HCT116 (cell line): Measurements from ENCODE around the gene SLC35B2. TPM values are rescaled to one million over a fixed set of nuclear protein-coding genes. Genes with fewer than 3 reads are reported as not detected.

Source experiments
- ATAC-seq: fragments of 200-7000 bp; cut with Tn5 transposase; 2 replicates; pipeline ENCODE4 v1.9.1; 2020; ENCODE audit warnings: mild to moderate bottlenecking, moderate library complexity
- BruUV-seq: library from RNA; stranded (reverse); fragments of 400-500 nt; replicated peaks from 2 replicates; lab custom pipeline; 2021; lab: Mats Ljungman, UMichigan
- CTCF ChIA-PET: fragments of 300-600 bp; sonication (Branson Sonifier 250); formaldehyde crosslinking; loops from one replicate; lab custom pipeline; 2021; ENCODE audit warnings: antibody characterized with exemption; lab: Charles Lee
- POLR2A ChIA-PET: fragments of 300-600, 350-600 bp; sonication (Branson Sonifier 250); formaldehyde crosslinking; loops from one replicate; lab custom pipeline; 2021; ENCODE audit warnings: antibody characterized with exemption; lab: Charles Lee
- RAD21 ChIA-PET, 2 experiments: fragments of 300-600 bp; sonication (Branson Sonifier 250); formaldehyde crosslinking; loops; one replicate each; lab custom pipeline; 2023; ENCODE audit warnings: low total read pairs in 2 of 2; ENCODE audit not compliant: uncharacterized antibody in 2 of 2, unreplicated experiment in 2 of 2, low non-redundant PET in 1 of 2; lab: Charles Lee
- DNase-seq: peaks from one replicate; pipeline ENCODE4 v3.0.0-alpha.2; 2010; ENCODE audit warnings: low read depth, low spot score
- H2AFZ ChIP-seq: fragments of 200-600 bp; shearing (Covaris generic), sonication (generic); 2 replicates; pipeline ENCODE4 v1.6.1; 2017; ENCODE audit warnings: low read depth, mixed run types, mixed read lengths, antibody characterized with exemption, low read length; ENCODE audit not compliant: poor library complexity, severe bottlenecking
- H3K27ac ChIP-seq: 2 replicates; pipeline ENCODE4 v1.5.1; 2012; ENCODE audit warnings: low read depth, low read length
- H3K27me3 ChIP-seq: fragments of 200-600 bp; sonication (generic); 2 replicates; pipeline ENCODE4 v1.6.1; 2016; ENCODE audit warnings: mixed run types, low read length, mixed read lengths; ENCODE audit not compliant: insufficient read depth
- H3K36me3 ChIP-seq, 2 experiments: fragments of 200-500 bp in 1 of 2; fragments of 200-600 bp in 1 of 2; sonication (Bioruptor generic) in 1 of 2; sonication (generic) in 1 of 2; 2 replicates each; pipeline versions ENCODE4 v1.5.1 to v1.6.1; 2014 to 2016; ENCODE audit warnings: low read length in 2 of 2, inconsistent platforms in 1 of 2, mixed read lengths in 1 of 2, mixed run types in 1 of 2; ENCODE audit not compliant: insufficient read depth in 2 of 2, control insufficient read depth in 1 of 2
- H3K4me1 ChIP-seq, 2 experiments: fragments of 200-600 bp in 1 of 2; sonication (generic) in 1 of 2; 2 replicates each; pipeline versions ENCODE4 v1.5.1 to v1.6.1; 2012 to 2017; ENCODE audit warnings: low read length in 2 of 2, inconsistent platforms in 1 of 2, mild to moderate bottlenecking in 1 of 2, mixed read lengths in 1 of 2, mixed run types in 1 of 2, moderate library complexity in 1 of 2; ENCODE audit not compliant: insufficient read depth in 2 of 2, control insufficient read depth in 1 of 2
- H3K4me2 ChIP-seq: fragments of 200-600 bp; sonication (generic); 2 replicates; pipeline ENCODE4 v1.6.1; 2017; ENCODE audit warnings: mixed run types, low read length, mixed read lengths
- H3K4me3 ChIP-seq, 2 experiments: fragments of 200-600 bp in 1 of 2; sonication (generic) in 1 of 2; replicated peaks in 1 of 2; 2 replicates each; pipeline ENCODE4 v1.5.1; 2011 to 2016; ENCODE audit warnings: low read length in 2 of 2, control low read depth in 1 of 2, low read depth in 1 of 2, mild to moderate bottlenecking in 1 of 2, mixed read lengths in 1 of 2, mixed run types in 1 of 2
- H3K79me2 ChIP-seq: fragments of 200-600 bp; sonication (generic); 2 replicates; pipeline ENCODE4 v1.6.1; 2017; ENCODE audit warnings: mild to moderate bottlenecking, mixed run types, low read length, moderate library complexity, mixed read lengths; ENCODE audit not compliant: insufficient read depth
- H3K9ac ChIP-seq: fragments of 200-600 bp; sonication (generic); 2 replicates; pipeline ENCODE4 v1.6.1; 2016; ENCODE audit warnings: low read length, mixed read lengths
- H3K9me2 ChIP-seq: fragments of 200-600 bp; sonication (generic), shearing (Covaris generic); 2 replicates; pipeline ENCODE4 v1.6.1; 2017; ENCODE audit warnings: mixed run types, mild to moderate bottlenecking, moderate library complexity; ENCODE audit not compliant: insufficient read depth
- H3K9me3 ChIP-seq, 2 experiments: fragments of 200-500 bp in 1 of 2; fragments of 200-600 bp in 1 of 2; sonication (Bioruptor generic) in 1 of 2; sonication (generic) in 1 of 2; 2 replicates each; pipeline ENCODE4 v1.6.1; 2014 to 2017; ENCODE audit warnings: low read length in 2 of 2, mixed read lengths in 2 of 2, inconsistent platforms in 1 of 2, low read depth in 1 of 2, mild to moderate bottlenecking in 1 of 2, mixed run types in 1 of 2, moderate library complexity in 1 of 2; ENCODE audit not compliant: control insufficient read depth in 1 of 2, insufficient read depth in 1 of 2
- H4K20me1 ChIP-seq: fragments of 200-600 bp; sonication (generic), shearing (Covaris generic); 2 replicates; pipeline ENCODE4 v1.6.1; 2017; ENCODE audit warnings: mixed run types, mild to moderate bottlenecking, moderate library complexity; ENCODE audit not compliant: insufficient read depth
- CEBPB ChIP-seq: IDR thresholded peaks from 2 replicates; pipeline ENCODE4 v1.6.1; 2012; ENCODE audit warnings: low read depth
- ELF1 ChIP-seq: IDR thresholded peaks from 2 replicates; pipeline ENCODE4 v1.6.1; 2012; ENCODE audit warnings: low read depth, borderline replicate concordance
- POLR2AphosphoS5 ChIP-seq: IDR thresholded peaks from 2 replicates; pipeline ENCODE4 v1.6.1; 2011; ENCODE audit warnings: mild to moderate bottlenecking, low read depth, low read length, moderate library complexity
- intact Hi-C: fragments of 100-400 bp; cut with micrococcal nuclease; formaldehyde crosslinking; loops from 2 replicates; pipeline ENCODE4 v1.10.0; 2022
- total RNA-seq: library from RNA; stranded (reverse); gene quantifications from one replicate; pipeline ENCODE4 v1.2.1, GENCODE V29; 2021; ENCODE audit not compliant: unreplicated experiment

Gene SLC35B2
- total RNA-seq, 1 experiment from 2014 or later: 50.5 TPM

DNA sequence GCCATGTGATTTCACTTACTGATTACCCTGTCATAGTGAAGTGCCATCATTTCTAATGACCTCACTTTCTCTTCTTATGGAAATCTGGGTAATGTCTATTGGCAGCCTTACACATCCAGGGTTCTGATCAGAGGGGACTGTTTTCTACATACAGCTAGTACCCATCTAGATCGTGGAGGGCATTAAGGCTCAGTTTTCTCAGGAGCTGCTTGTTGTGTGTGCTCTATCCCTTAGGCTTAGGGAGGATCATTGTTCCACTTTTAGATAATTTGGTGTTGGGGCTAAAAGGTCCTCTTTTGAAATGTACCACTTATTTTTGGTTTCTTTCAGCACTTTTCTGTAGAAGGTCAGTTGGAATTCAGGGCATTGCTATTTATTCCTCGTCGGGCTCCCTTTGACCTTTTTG, 6.6 kb downstream of the SLC35B2 start:
- H3K4me1 ChIP-seq: peaks cover 6 to 26% of the 10 kb centered on the region in 2 experiments
- H3K27ac ChIP-seq: 0 out of 2 replicates have a peak overlapping the region, but pooled peaks have one; percentile 22
- RAD21 ChIA-PET: no interaction called here
- no peaks in the 10 kb centered on the region for H3K9me2 ChIP-seq
- H3K9ac ChIP-seq: peak overlapping the region; percentile 9; the same call in 1 of the 2 replicates
- intact Hi-C loops: loop anchor here (5.0 kb wide), 1 partner anchor 153 kb away; no protein-coding TSS in a partner anchor
- H3K4me3 ChIP-seq: no peak overlapping the region
- no peak overlapping the region for H2AFZ ChIP-seq
- H3K4me2 ChIP-seq: no peak overlapping the region
- ATAC-seq (no peak), DNase-seq (no peak)
- TF ChIP-seq CEBPB: no peak
- H4K20me1 ChIP-seq: peaks cover 68% of the 10 kb centered on the region
- no peaks in the 10 kb centered on the region for H3K9me3 ChIP-seq
- CTCF ChIA-PET: interaction anchor here (2.2 kb wide), 1 partner anchor 77 kb away, joined by 6 read pairs; no protein-coding TSS in a partner anchor
- H3K79me2 ChIP-seq: peaks cover 65% of the 10 kb centered on the region
- no peaks in the 10 kb centered on the region for H3K27me3 ChIP-seq
- BruUV-seq: no TSS peak
- POLR2A ChIA-PET: no interaction called here
- H3K36me3 ChIP-seq: peaks cover 55 to 73% of the 10 kb centered on the region in 2 experiments

DNA sequence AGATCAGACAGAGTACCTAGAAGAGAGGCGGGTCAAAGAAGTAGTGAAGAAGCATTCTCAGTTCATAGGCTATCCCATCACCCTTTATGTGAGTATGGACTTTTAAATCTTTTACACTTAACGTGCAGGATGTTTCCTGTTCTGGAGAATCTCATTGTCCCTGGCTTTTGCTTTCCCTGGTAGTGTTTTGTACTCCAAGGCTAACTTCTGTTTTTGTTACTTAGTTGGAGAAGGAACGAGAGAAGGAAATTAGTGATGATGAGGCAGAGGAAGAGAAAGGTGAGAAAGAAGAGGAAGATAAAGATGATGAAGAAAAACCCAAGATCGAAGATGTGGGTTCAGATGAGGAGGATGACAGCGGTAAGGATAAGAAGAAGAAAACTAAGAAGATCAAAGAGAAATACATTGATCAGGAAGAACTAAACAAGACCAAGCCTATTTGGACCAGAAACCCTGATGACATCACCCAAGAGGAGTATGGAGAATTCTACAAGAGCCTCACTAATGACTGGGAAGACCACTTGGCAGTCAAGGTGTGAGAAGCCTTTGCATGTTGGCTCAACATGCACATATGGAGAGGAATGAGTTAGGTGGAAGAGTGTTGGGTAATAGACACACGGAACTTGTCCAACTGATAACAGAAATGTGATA, 7.1 kb downstream of the SLC35B2 start:
- CTCF ChIA-PET: no interaction called here
- peaks cover 55 to 73% of the 10 kb centered on the region in 2 experiments for H3K36me3 ChIP-seq
- H3K79me2 ChIP-seq: peaks cover 65% of the 10 kb centered on the region
- H2AFZ ChIP-seq: no peak overlapping the region
- no peak overlapping the region for H3K4me3 ChIP-seq
- no peaks in the 10 kb centered on the region for H3K9me2 ChIP-seq
- peaks cover 63% of the 10 kb centered on the region for H4K20me1 ChIP-seq
- no peak overlapping the region for H3K4me2 ChIP-seq
- H3K27ac ChIP-seq: peak overlapping the region; percentile 82; the same call in 1 of the 2 replicates
- POLR2A ChIA-PET: no interaction called here
- RAD21 ChIA-PET: no interaction called here
- H3K9ac ChIP-seq: peak overlapping the region; percentile 9; the same call in 1 of the 2 replicates
- ATAC-seq (no peak), DNase-seq (no peak)
- BruUV-seq: no TSS peak
- peaks cover 9 to 29% of the 10 kb centered on the region in 2 experiments for H3K4me1 ChIP-seq
- intact Hi-C loops: loop anchor here (5.0 kb wide), 1 partner anchor 153 kb away; no protein-coding TSS in a partner anchor
- TF ChIP-seq ELF1 (no peak), POLR2AphosphoS5 (peak; percentile 33; the same call in 1 of the 2 replicates)
- no peaks in the 10 kb centered on the region for H3K27me3 ChIP-seq
- H3K9me3 ChIP-seq: no peaks in the 10 kb centered on the region
